Esophagus muscularis mucosa (tissue), 3 donors: ENCODE results near the gene AMPD1.

Experiments used
- POLR2AphosphoS5 ChIP-seq, 2 donors: sonication (generic); formaldehyde crosslinking; IDR thresholded peaks; one replicate each; pipeline ENCODE4 v1.6.1; 2017; ENCODE audit warnings: antibody characterized with exemption in 2 of 2
- TF ChIP-seq, protein P1 (sequence below), 3 experiments: fragments of 200-600 bp in 2 of 3; fragments of 450-650 bp in 1 of 3; sonication (generic) in 2 of 3; IDR thresholded peaks; one replicate each; pipeline ENCODE4 v1.5.1; 2017 to 2019; ENCODE audit warnings: antibody characterized with exemption in 3 of 3, mild to moderate bottlenecking in 2 of 3, moderate library complexity in 1 of 3

DNA sequence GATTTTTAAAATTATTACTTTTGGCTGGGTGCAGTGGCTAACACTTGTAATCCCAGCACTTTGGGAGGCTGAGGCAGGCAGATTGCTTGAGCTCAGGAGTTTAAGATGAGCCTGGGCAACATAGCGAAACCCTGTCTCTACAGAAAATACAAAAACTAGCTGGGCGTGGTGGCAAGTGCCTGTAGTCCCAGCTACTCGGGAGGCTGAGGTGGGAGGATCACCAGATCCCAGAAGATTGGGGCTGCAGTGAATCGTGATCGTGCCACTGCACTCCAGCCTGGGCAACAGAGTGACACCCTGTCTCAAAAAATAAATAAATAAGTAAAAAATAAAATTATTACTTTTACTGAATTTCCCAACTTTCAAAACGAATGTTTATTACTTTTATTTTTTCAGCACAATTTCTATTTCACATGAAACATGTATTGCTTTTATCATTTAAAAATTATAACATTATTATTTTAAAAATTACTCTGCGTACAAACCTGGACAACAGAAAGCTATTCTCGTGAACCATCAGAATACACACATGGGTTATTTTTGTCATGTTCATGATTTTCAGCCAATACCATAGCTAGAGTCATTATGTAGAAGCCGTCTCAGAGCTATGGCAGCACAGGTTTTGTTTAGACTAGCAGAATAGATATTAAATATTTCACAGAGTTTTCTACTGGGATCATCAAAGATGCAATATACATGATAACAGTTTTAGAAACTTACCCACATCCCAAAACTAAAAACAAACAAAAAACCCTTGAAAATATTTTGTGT, 621 bp downstream of the AMPD1 start:
- TF ChIP-seq, protein P1, sequence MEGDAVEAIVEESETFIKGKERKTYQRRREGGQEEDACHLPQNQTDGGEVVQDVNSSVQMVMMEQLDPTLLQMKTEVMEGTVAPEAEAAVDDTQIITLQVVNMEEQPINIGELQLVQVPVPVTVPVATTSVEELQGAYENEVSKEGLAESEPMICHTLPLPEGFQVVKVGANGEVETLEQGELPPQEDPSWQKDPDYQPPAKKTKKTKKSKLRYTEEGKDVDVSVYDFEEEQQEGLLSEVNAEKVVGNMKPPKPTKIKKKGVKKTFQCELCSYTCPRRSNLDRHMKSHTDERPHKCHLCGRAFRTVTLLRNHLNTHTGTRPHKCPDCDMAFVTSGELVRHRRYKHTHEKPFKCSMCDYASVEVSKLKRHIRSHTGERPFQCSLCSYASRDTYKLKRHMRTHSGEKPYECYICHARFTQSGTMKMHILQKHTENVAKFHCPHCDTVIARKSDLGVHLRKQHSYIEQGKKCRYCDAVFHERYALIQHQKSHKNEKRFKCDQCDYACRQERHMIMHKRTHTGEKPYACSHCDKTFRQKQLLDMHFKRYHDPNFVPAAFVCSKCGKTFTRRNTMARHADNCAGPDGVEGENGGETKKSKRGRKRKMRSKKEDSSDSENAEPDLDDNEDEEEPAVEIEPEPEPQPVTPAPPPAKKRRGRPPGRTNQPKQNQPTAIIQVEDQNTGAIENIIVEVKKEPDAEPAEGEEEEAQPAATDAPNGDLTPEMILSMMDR (IDR thresholded peaks at IDR 0.05) = no peak
- TF ChIP-seq POLR2AphosphoS5 (IDR thresholded peaks at IDR 0.05) = no peak
